Measurements from ENCODE around the gene FHIT.

FHIT gene

GRCh38 chr3:60737633-60738399 lies 513.4 kb downstream of the FHIT start:
- Mint-ChIP-seq H3K36me3 (ENCODE audit: low read depth) (no peaks in the 10 kb centered on the region), H3K9me3 (peaks cover 3% of the 10 kb centered on the region), H3K27me3 (no peaks in the 10 kb centered on the region), H3K4me1 (ENCODE audit: low read depth) (no peaks in the 10 kb centered on the region), H3K27ac (no peak overlapping the region), H3K4me3 (no peak overlapping the region)
- no peak for DNase-seq

DNA sequence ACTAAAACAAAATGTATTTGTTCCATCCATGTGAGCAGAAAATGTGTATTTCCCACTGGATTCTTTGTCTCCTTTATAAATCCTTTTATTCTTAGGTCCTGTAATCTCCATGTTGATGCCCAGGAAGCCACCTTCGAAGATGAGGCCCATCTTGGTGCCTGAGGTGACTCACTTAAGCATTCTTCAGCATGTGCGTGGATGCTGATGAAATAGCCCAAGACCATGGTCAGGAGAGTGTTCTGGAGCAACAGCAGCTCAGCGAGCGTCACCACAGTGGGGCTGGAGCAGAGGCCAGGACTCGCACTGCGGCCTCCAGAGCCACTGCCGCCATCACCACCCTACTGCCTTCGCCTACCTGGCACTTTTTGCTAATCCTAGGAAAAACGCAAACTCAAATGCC lies 520.9 kb downstream of the FHIT start:
- Mint-ChIP-seq H3K36me3 (ENCODE audit: low read depth) (no peaks in the 10 kb centered on the region), H3K27ac (no peak overlapping the region), H3K9me3 (peaks cover 4% of the 10 kb centered on the region), H3K27me3 (no peaks in the 10 kb centered on the region), H3K4me3 (no peak overlapping the region), H3K4me1 (ENCODE audit: low read depth) (no peaks in the 10 kb centered on the region)
- DNase-seq: no peak

DNA sequence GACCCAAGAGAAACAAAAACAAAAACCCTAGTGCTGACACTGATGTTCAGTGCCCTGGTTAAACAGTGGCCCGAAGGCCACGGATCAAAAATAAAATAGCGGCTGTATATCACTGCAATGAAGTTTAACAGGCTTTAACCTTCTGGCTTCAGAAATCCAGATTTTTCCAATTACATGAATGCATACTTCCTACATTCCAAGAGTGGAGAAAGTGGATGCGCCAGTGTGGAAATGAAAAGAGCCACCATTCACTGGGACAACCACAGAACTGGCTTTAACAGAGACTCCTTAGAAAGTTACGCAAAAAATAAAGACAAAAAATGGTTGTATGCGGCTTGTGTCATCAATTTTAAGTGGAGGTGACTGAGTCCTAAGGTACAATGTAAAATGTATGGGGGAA lies 522.2 kb downstream of the FHIT start:
- H3K27me3 Mint-ChIP-seq: no peaks in the 10 kb centered on the region
- H3K36me3 Mint-ChIP-seq (ENCODE audit: low read depth): no peaks in the 10 kb centered on the region
- H3K4me1 Mint-ChIP-seq (ENCODE audit: low read depth): no peaks in the 10 kb centered on the region
- no peak overlapping the region for H3K4me3 Mint-ChIP-seq
- no peak for DNase-seq
- H3K9me3 Mint-ChIP-seq: peaks cover 4% of the 10 kb centered on the region
- H3K27ac Mint-ChIP-seq: no peak overlapping the region

DNA sequence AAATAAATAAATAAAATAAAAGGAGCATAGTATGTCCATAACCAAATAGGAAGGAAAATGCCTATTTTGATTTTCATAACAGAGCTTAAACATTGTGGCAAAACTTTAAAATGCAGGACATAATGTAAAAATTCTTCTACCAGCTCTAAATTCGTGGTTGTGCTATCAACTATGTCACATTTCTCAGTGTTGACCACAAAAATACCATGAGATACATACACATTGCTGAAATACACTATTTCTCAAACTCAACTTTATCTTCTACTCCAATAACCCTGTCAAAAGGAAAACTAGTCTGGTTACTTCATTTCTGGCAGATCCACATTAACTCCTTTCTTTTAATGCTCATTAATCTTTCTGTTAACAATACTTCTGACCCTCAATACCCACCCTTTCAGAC lies 523.2 kb downstream of the FHIT start:
- Mint-ChIP-seq H3K4me1 (ENCODE audit: low read depth) (no peaks in the 10 kb centered on the region), H3K27ac (no peak overlapping the region), H3K27me3 (no peaks in the 10 kb centered on the region), H3K4me3 (no peak overlapping the region), H3K9me3 (peaks cover 4% of the 10 kb centered on the region), H3K36me3 (ENCODE audit: low read depth) (no peaks in the 10 kb centered on the region)
- DNase-seq: no peak

DNA sequence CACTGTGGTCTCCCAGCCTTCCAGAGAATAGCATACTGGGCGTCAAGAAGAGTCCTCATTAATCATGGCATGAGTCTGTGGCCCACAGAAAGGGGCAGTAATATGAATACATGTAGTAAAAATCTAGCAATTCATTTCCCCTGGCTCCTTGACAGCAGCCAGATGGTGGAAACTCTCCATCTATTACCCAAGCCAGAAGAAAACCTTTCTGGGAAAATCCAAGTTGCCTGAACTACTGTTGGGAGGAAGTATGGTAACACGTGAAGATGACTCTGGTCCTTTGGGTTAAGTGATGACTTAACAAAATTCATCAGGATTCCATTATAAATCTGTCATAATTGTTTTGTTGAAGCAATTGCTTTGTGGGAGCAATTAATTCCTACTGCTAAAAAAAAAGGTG lies 530.5 kb downstream of the FHIT start:
- H3K27me3 Mint-ChIP-seq: no peaks in the 10 kb centered on the region
- no peaks in the 10 kb centered on the region for H3K36me3 Mint-ChIP-seq (ENCODE audit: low read depth)
- DNase-seq: no peak
- H3K4me3 Mint-ChIP-seq: no peak overlapping the region
- H3K4me1 Mint-ChIP-seq (ENCODE audit: low read depth): no peaks in the 10 kb centered on the region
- no peaks in the 10 kb centered on the region for H3K9me3 Mint-ChIP-seq
- H3K27ac Mint-ChIP-seq: no peak overlapping the region

GRCh38 chr3:60716573-60716972 lies 534.7 kb downstream of the FHIT start:
- Mint-ChIP-seq H3K4me3 (no peak overlapping the region), H3K27me3 (no peaks in the 10 kb centered on the region), H3K27ac (no peak overlapping the region), H3K36me3 (ENCODE audit: low read depth) (no peaks in the 10 kb centered on the region), H3K9me3 (peaks cover 4% of the 10 kb centered on the region), H3K4me1 (ENCODE audit: low read depth) (no peaks in the 10 kb centered on the region)
- no peak for DNase-seq

- Mint-ChIP-seq H3K4me1 (ENCODE audit: low read depth) (no peaks in the 10 kb centered on the region), H3K27me3 (no peaks in the 10 kb centered on the region), H3K27ac (no peak overlapping the region), H3K4me3 (no peak overlapping the region), H3K9me3 (peaks cover 7% of the 10 kb centered on the region), H3K36me3 (ENCODE audit: low read depth) (no peaks in the 10 kb centered on the region)
- DNase-seq: no peak
Measured at GRCh38 chr3:60708191-60708975, 542.9 kb downstream of the FHIT start.

- no peaks in the 10 kb centered on the region for H3K4me1 Mint-ChIP-seq (ENCODE audit: low read depth)
- H3K36me3 Mint-ChIP-seq (ENCODE audit: low read depth): no peaks in the 10 kb centered on the region
- no peak overlapping the region for H3K4me3 Mint-ChIP-seq
- H3K9me3 Mint-ChIP-seq: peaks cover 5% of the 10 kb centered on the region
- no peak for DNase-seq
- H3K27me3 Mint-ChIP-seq: no peaks in the 10 kb centered on the region
- no peak overlapping the region for H3K27ac Mint-ChIP-seq
Measured at GRCh38 chr3:60707452-60708020, 543.7 kb downstream of the FHIT start.

- no peaks in the 10 kb centered on the region for H3K9me3 Mint-ChIP-seq
- H3K27me3 Mint-ChIP-seq: no peaks in the 10 kb centered on the region
- no peak for DNase-seq
- no peak overlapping the region for H3K4me3 Mint-ChIP-seq
- no peaks in the 10 kb centered on the region for H3K4me1 Mint-ChIP-seq (ENCODE audit: low read depth)
- no peak overlapping the region for H3K27ac Mint-ChIP-seq
- no peaks in the 10 kb centered on the region for H3K36me3 Mint-ChIP-seq (ENCODE audit: low read depth)
Measured at GRCh38 chr3:60703956-60704736, 547.1 kb downstream of the FHIT start.

- H3K36me3 Mint-ChIP-seq (ENCODE audit: low read depth): no peaks in the 10 kb centered on the region
- no peak overlapping the region for H3K27ac Mint-ChIP-seq
- no peak overlapping the region for H3K4me3 Mint-ChIP-seq
- H3K27me3 Mint-ChIP-seq: no peaks in the 10 kb centered on the region
- no peak for DNase-seq
- no peaks in the 10 kb centered on the region for H3K9me3 Mint-ChIP-seq
- H3K4me1 Mint-ChIP-seq (ENCODE audit: low read depth): no peaks in the 10 kb centered on the region
Measured at GRCh38 chr3:60703008-60703407, 548.2 kb downstream of the FHIT start.

GRCh38 chr3:60698117-60698516 lies 553.1 kb downstream of the FHIT start:
- Mint-ChIP-seq H3K9me3 (peaks cover 3% of the 10 kb centered on the region), H3K27ac (no peak overlapping the region), H3K36me3 (ENCODE audit: low read depth) (no peaks in the 10 kb centered on the region), H3K4me3 (no peak overlapping the region), H3K27me3 (no peaks in the 10 kb centered on the region), H3K4me1 (ENCODE audit: low read depth) (no peaks in the 10 kb centered on the region)
- DNase-seq: no peak

- no peak overlapping the region for H3K4me3 Mint-ChIP-seq
- peaks cover 3% of the 10 kb centered on the region for H3K9me3 Mint-ChIP-seq
- no peak for DNase-seq
- no peak overlapping the region for H3K27ac Mint-ChIP-seq
- no peaks in the 10 kb centered on the region for H3K4me1 Mint-ChIP-seq (ENCODE audit: low read depth)
- no peaks in the 10 kb centered on the region for H3K36me3 Mint-ChIP-seq (ENCODE audit: low read depth)
- no peaks in the 10 kb centered on the region for H3K27me3 Mint-ChIP-seq
Measured at GRCh38 chr3:60697132-60697531, 554.1 kb downstream of the FHIT start.

GRCh38 chr3:60696428-60697125 lies 554.7 kb downstream of the FHIT start:
- H3K36me3 Mint-ChIP-seq (ENCODE audit: low read depth): no peaks in the 10 kb centered on the region
- DNase-seq: no peak
- H3K9me3 Mint-ChIP-seq: peaks cover 3% of the 10 kb centered on the region
- H3K4me1 Mint-ChIP-seq (ENCODE audit: low read depth): no peaks in the 10 kb centered on the region
- H3K4me3 Mint-ChIP-seq: no peak overlapping the region
- no peaks in the 10 kb centered on the region for H3K27me3 Mint-ChIP-seq
- no peak overlapping the region for H3K27ac Mint-ChIP-seq

GRCh38 chr3:60675424-60675823 lies 575.8 kb downstream of the FHIT start:
- DNase-seq: no peak
- Mint-ChIP-seq H3K4me1 (ENCODE audit: low read depth) (no peaks in the 10 kb centered on the region), H3K9me3 (peaks cover 2% of the 10 kb centered on the region), H3K36me3 (ENCODE audit: low read depth) (no peaks in the 10 kb centered on the region), H3K27me3 (no peaks in the 10 kb centered on the region), H3K27ac (no peak overlapping the region), H3K4me3 (no peak overlapping the region)

Data from activated T-cell treated with anti-CD3 and anti-CD28 coated beads, Interleukin-2, amount 50 U/mL, for 24 hours (primary cell).